WTC11 (cell line): ENCODE measurements around the gene MTOR. TPM values are rescaled to one million over a fixed set of nuclear protein-coding genes. Genes with fewer than 3 reads are reported as not detected.
A peak's percentile ranks its signal among the peaks of the same experiment; 100 is the strongest.
"Not testable (repeated sequence)": the region's sequence is repeated elsewhere in the genome, so short reads cannot be mapped to it uniquely, and the experiment has no call there.

Experiments
- ATAC-seq: fragments of 200-7000 bp; cut with Tn5 transposase; 2 replicates; pipeline ENCODE4 v1.10.0; 2021; ENCODE audit warnings: mild to moderate bottlenecking, moderate library complexity
- CTCF ChIA-PET: fragments of 300-600 bp; sonication (Branson Sonifier 250); formaldehyde crosslinking; loops from one replicate; lab custom pipeline; 2021; ENCODE audit warnings: antibody characterized with exemption; lab: Charles Lee
- POLR2A ChIA-PET: fragments of 350-600 bp; sonication (Branson Sonifier 250); formaldehyde crosslinking; loops from one replicate; lab custom pipeline; 2021; ENCODE audit warnings: antibody characterized with exemption; lab: Charles Lee
- DNase-seq: peaks from one replicate; pipeline ENCODE4 v3.0.0; 2021; ENCODE audit warnings: low spot score
- H3K27ac Mint-ChIP-seq: 2 replicates; pipeline ENCODE4 v1.8.0; 2021; ENCODE audit warnings: mixed read lengths
- H3K27me3 Mint-ChIP-seq: 2 replicates; pipeline ENCODE4 v1.8.0; 2021; ENCODE audit warnings: low read depth, mild to moderate bottlenecking, moderate library complexity, mixed read lengths
- H3K36me3 Mint-ChIP-seq: 2 replicates; pipeline ENCODE4 v1.8.0; 2021; ENCODE audit warnings: mixed read lengths
- H3K4me1 Mint-ChIP-seq: 2 replicates; pipeline ENCODE4 v1.8.0; 2022; ENCODE audit warnings: mixed read lengths
- H3K4me3 Mint-ChIP-seq: 2 replicates; pipeline ENCODE4 v1.8.0; 2021; ENCODE audit warnings: mild to moderate bottlenecking, moderate library complexity, mixed read lengths
- H3K9me3 Mint-ChIP-seq: 2 replicates; pipeline ENCODE4 v1.8.0; 2021; ENCODE audit warnings: mixed read lengths
- E2F1 ChIP-seq: sonication (generic); formaldehyde crosslinking; IDR thresholded peaks from 2 replicates; pipeline ENCODE4 v1.8.0; 2022; ENCODE audit warnings: mild to moderate bottlenecking, missing genetic modification reagents
- ELF4 ChIP-seq: sonication (generic); formaldehyde crosslinking; IDR thresholded peaks from 2 replicates; pipeline ENCODE4 v1.8.1; 2022; ENCODE audit warnings: low read depth, mild to moderate bottlenecking, moderate library complexity, missing genetic modification reagents
- EMX1 ChIP-seq: fragments of 250-450 bp; sonication (Bioruptor Pico); IDR thresholded peaks from 2 replicates; pipeline ENCODE4 v1.8.0; 2021; ENCODE audit warnings: mild to moderate bottlenecking
- GABPB1 ChIP-seq: sonication (generic); formaldehyde crosslinking; IDR thresholded peaks from 2 replicates; pipeline ENCODE4 v1.8.1; 2023; ENCODE audit warnings: mild to moderate bottlenecking, missing genetic modification reagents
- IRF2 ChIP-seq: sonication (generic); formaldehyde crosslinking; IDR thresholded peaks from 2 replicates; pipeline ENCODE4 v1.8.0; 2022; ENCODE audit warnings: low read depth, missing genetic modification reagents, borderline replicate concordance
- JUN ChIP-seq: sonication (generic); formaldehyde crosslinking; IDR thresholded peaks from 2 replicates; pipeline ENCODE4 v1.8.0; 2023; ENCODE audit warnings: mild to moderate bottlenecking, missing genetic modification reagents
- MAX ChIP-seq: sonication (generic); formaldehyde crosslinking; IDR thresholded peaks from 2 replicates; pipeline ENCODE4 v1.8.0; 2022; ENCODE audit warnings: mild to moderate bottlenecking, missing genetic modification reagents
- MYBL2 ChIP-seq: sonication (generic); formaldehyde crosslinking; IDR thresholded peaks from 2 replicates; pipeline ENCODE4 v1.8.1; 2023; ENCODE audit warnings: mild to moderate bottlenecking, moderate library complexity, missing genetic modification reagents
- NFE2L1 ChIP-seq: sonication (generic); formaldehyde crosslinking; IDR thresholded peaks from 2 replicates; pipeline ENCODE4 v1.8.1; 2023; ENCODE audit warnings: missing genetic modification reagents
- PRRX2 ChIP-seq: fragments of 250-450 bp; sonication (Bioruptor Pico); IDR thresholded peaks from 2 replicates; pipeline ENCODE4 v1.8.0; 2021; ENCODE audit warnings: mild to moderate bottlenecking
- USF2 ChIP-seq: sonication (generic); formaldehyde crosslinking; IDR thresholded peaks from 2 replicates; pipeline ENCODE4 v1.8.1; 2023; ENCODE audit warnings: mild to moderate bottlenecking, missing genetic modification reagents, moderate library complexity
- ZNF121 ChIP-seq: sonication (generic); formaldehyde crosslinking; IDR thresholded peaks from 2 replicates; pipeline ENCODE4 v1.8.0; 2023; ENCODE audit warnings: missing genetic modification reagents
- ZNF263 ChIP-seq: sonication (generic); formaldehyde crosslinking; IDR thresholded peaks from 2 replicates; pipeline ENCODE4 v1.8.1; 2022; ENCODE audit warnings: low read depth, mild to moderate bottlenecking, moderate library complexity, missing genetic modification reagents
- ZNF423 ChIP-seq: fragments of 250-450 bp; sonication (Bioruptor Pico); IDR thresholded peaks from 2 replicates; pipeline ENCODE4 v2.1.2; 2022; ENCODE audit warnings: mild to moderate bottlenecking, moderate library complexity
- ZNF512 ChIP-seq: sonication (generic); formaldehyde crosslinking; IDR thresholded peaks from 2 replicates; pipeline ENCODE4 v1.8.1; 2022; ENCODE audit warnings: missing genetic modification reagents, borderline replicate concordance
- ZNF671 ChIP-seq: fragments of 250-450 bp; sonication (Bioruptor Pico); IDR thresholded peaks from 2 replicates; pipeline ENCODE4 v1.8.0; 2021; ENCODE audit warnings: mild to moderate bottlenecking
- total RNA-seq: library from RNA; stranded (reverse); gene quantifications from 3 replicates; pipeline ENCODE4 v1.2.3, GENCODE V29; 2021
- TF ChIP-seq, protein P1 (sequence below): fragments of 250-450 bp; sonication (Bioruptor Pico); conservative IDR thresholded peaks from 2 replicates; pipeline ENCODE4 v1.9.0; 2021; ENCODE audit warnings: mild to moderate bottlenecking

Gene MTOR
- total RNA-seq, 1 experiment from 2014 or later: 65.0 TPM

GRCh38 chr1:11307852-11308251 lies 45.5 kb upstream of the MTOR start:
- ATAC-seq (no peak), DNase-seq (no peak)
- Mint-ChIP-seq H3K27me3 (no peaks in the 10 kb centered on the region; the same call in 1 of the 2 replicates), H3K27ac (no peak overlapping the region), H3K4me3 (no peak overlapping the region), H3K4me1 (peaks cover 12% of the 10 kb centered on the region), H3K36me3 (no peaks in the 10 kb centered on the region), H3K9me3 (peaks cover 8% of the 10 kb centered on the region; the same call in 1 of the 2 replicates)
- TF ChIP-seq GABPB1 (CRISPR knock-in tag): no peak
- no peak for TF ChIP-seq ZNF671 (CRISPR knock-in tag)
- no peak for TF ChIP-seq NFE2L1
- no peak for TF ChIP-seq PRRX2 (CRISPR knock-in tag)
- TF ChIP-seq ELF4 (CRISPR knock-in tag): no peak
- TF ChIP-seq MYBL2 (CRISPR knock-in tag): no peak
- TF ChIP-seq USF2 (CRISPR knock-in tag): no peak
- TF ChIP-seq E2F1 (CRISPR knock-in tag): no peak
- TF ChIP-seq ZNF423 (CRISPR knock-in tag): no peak
- TF ChIP-seq JUN (CRISPR knock-in tag): no peak
- TF ChIP-seq IRF2 (CRISPR knock-in tag): no peak
- TF ChIP-seq, protein P1, sequence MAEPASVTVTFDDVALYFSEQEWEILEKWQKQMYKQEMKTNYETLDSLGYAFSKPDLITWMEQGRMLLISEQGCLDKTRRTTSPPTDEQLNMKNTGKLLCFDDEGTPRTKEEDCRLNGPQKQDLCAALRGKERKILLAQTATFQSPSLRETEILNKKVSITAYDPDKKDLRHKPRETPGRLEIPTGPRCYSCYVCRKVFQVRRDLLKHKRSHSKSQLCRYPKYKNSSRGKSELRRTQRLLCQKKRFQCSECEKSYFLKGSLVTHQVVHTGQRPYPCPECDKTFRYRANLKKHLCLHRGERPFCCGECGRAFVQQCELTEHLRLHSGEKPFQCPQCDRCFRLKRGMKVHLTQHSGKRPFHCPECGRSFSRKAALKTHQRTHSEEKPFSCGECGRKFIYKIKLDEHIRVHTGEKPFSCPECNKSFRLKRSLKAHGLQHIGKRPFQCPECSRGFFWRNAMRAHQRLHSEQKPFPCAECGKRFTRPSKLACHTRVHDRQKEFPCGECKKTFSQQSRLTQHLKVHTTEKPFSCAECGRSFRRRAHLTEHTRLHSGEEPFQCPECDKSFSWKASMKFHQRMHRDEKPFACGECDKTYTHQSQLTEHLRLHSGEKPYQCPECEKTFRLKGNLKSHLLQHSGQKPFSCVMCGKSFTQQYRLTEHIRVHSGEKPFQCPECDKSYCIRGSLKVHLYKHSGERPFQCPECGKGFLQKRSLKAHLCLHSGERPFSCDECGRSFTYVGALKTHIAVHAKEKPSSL (CRISPR knock-in tag): no peak
- no peak for TF ChIP-seq MAX (CRISPR knock-in tag)
- TF ChIP-seq ZNF263 (CRISPR knock-in tag): no peak
- TF ChIP-seq EMX1 (CRISPR knock-in tag): no peak
- ChIA-PET POLR2A (no interaction called here), CTCF (interaction anchor here (1.9 kb wide), 1 partner anchor 12 kb away, joined by 8 read pairs; no protein-coding TSS in a partner anchor)

DNA sequence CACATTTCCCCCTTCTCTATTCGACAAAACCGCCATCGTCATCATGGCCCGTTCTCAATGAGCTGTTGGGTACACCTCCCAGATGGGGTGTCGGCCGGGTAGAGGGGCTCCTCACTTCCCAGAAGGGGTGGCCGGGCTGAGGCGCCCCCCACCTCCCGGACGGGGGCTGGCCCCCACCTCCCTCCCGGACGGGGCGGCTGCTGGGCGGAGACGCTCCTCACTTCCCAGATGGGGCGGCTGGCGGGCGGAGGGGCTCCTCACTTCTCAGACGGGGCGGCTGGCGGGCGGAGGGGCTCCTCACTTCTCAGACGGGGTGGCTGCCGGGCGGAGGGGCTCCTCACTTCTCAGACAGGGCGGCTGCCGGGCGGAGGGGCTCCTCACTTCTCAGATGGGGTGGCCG lies 43.2 kb upstream of the MTOR start:
- H3K9me3 Mint-ChIP-seq, POLR2A ChIA-PET, DNase-seq, CTCF ChIA-PET, ATAC-seq, H3K4me3 Mint-ChIP-seq, H3K36me3 Mint-ChIP-seq, H3K27ac Mint-ChIP-seq, H3K27me3 Mint-ChIP-seq, H3K4me1 Mint-ChIP-seq: not testable (repeated sequence)

DNA sequence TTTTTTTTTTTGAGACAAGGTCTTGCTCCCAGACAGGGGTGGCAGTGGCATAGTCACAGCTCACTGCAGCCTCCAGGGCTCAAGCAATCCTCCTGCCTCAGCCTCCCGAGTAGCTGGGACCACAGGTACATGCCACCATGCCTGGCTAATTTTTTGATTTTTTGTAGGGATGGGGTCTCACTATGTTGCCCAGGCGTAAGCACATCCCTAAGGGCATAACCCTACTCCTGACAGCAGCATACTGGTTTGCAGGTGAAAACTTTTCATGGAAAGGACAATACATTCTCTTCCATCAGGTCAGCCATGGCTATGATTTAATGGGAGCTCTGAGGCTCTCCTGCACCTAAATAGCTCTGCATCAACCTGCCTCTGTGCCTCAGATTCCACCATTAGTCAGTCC lies 40.0 kb upstream of the MTOR start:
- POLR2A ChIA-PET: no interaction called here
- Mint-ChIP-seq H3K4me1 (peaks cover 12% of the 10 kb centered on the region), H3K27me3 (no peaks in the 10 kb centered on the region; the same call in 1 of the 2 replicates), H3K9me3 (peaks cover 7% of the 10 kb centered on the region; the same call in 1 of the 2 replicates), H3K27ac (no peak overlapping the region), H3K4me3 (no peak overlapping the region), H3K36me3 (no peaks in the 10 kb centered on the region)
- CTCF ChIA-PET: interaction anchor here (1.4 kb wide), 1 partner anchor 18 kb away, joined by 3 read pairs; no protein-coding TSS in a partner anchor
- no peak for ATAC-seq
- no peak for DNase-seq
- TF ChIP-seq ZNF121 (CRISPR knock-in tag) (peak; percentile 83; the same call in 1 of the 2 replicates), ZNF512 (no peak)
